GM12878 (cell line): ENCODE measurements around the gene C11orf97. TPM values are rescaled to one million over a fixed set of nuclear protein-coding genes. Genes with fewer than 3 reads are reported as not detected.

Experiments
- ESRRA ChIP-seq: IDR thresholded peaks from 2 replicates; pipeline ENCODE4 v1.6.1; 2012; ENCODE audit warnings: mild to moderate bottlenecking, low read length, improper control_type of control experiment
- ETV6 ChIP-seq, 2 experiments: fragments of 450-650 bp in 1 of 2; IDR thresholded peaks in 1 of 2; conservative IDR thresholded peaks in 1 of 2; 2 replicates each; pipeline ENCODE4 v1.6.1; 2014; ENCODE audit warnings: antibody characterized with exemption in 1 of 2, borderline replicate concordance in 1 of 2, low read depth in 1 of 2, mild to moderate bottlenecking in 1 of 2, moderate library complexity in 1 of 2
- MXI1 ChIP-seq: fragments of 150-350 bp; IDR thresholded peaks from 2 replicates; pipeline ENCODE4 v1.6.1; 2011; ENCODE audit warnings: low read depth, mild to moderate bottlenecking, inconsistent platforms, low read length, improper control_type of control experiment
- NRF1 ChIP-seq: conservative IDR thresholded peaks from 2 replicates; pipeline ENCODE4 v1.6.1; 2011; ENCODE audit warnings: mild to moderate bottlenecking, low read depth, low read length, improper control_type of control experiment
- POLR2AphosphoS2 ChIP-seq: IDR thresholded peaks from 2 replicates; pipeline ENCODE4 v1.6.1; 2011; ENCODE audit warnings: low read depth, mild to moderate bottlenecking, low read length, improper control_type of control experiment, moderate library complexity
- SMARCA5 ChIP-seq: fragments of 450-650 bp; IDR thresholded peaks from 2 replicates; pipeline ENCODE4 v1.6.1; 2017; ENCODE audit warnings: mild to moderate bottlenecking
- SP1 ChIP-seq: IDR thresholded peaks from one replicate; pipeline ENCODE4 v1.6.1; 2011; ENCODE audit warnings: low read depth, low read length
- TBL1XR1 ChIP-seq: IDR thresholded peaks from 2 replicates; pipeline ENCODE4 v1.6.1; 2012; ENCODE audit warnings: low read depth, low read length, improper control_type of control experiment
- WRNIP1 ChIP-seq: IDR thresholded peaks from 2 replicates; pipeline ENCODE4 v1.6.1; 2011; ENCODE audit warnings: low read depth, low read length, improper control_type of control experiment, borderline replicate concordance
- ZBTB11 ChIP-seq: fragments of 450-650 bp; formaldehyde crosslinking; IDR thresholded peaks from 2 replicates; pipeline ENCODE4 v1.5.0; 2022; ENCODE audit warnings: mild to moderate bottlenecking, missing genetic modification characterization
- polyA plus RNA-seq, 11 experiments: library from polyadenylated mRNA; depleted of rRNA in 4 of 11; unstranded in 6 of 11; stranded (reverse) in 5 of 11; fragments of >200 nt; fragmentation: Nextera tagmentation in 4 of 11; fragmentation: Illumina TruSeq in 1 of 11; extraction: Ambion mirVana in 4 of 11; extraction: Trizol in 1 of 11; gene quantifications; 1 replicate in 1 of 11; 2 replicates in 10 of 11; pipeline versions ENCODE4 v1.2.1 to v1.2.3, GENCODE V29; 2011 to 2016; ENCODE audit warnings: inconsistent platforms in 2 of 11, missing spikeins in 2 of 11, low read depth in 1 of 11
- total RNA-seq, 4 experiments: library from RNA; depleted of rRNA in 3 of 4; stranded (reverse); fragments of >200 nt in 3 of 4; fragmentation: Illumina TruSeq in 1 of 4; extraction: Trizol in 1 of 4; gene quantifications; 2 replicates each; pipeline versions ENCODE4 v1.2.1 to v1.2.3, GENCODE V29; 2013 to 2021

C11orf97 gene
- total and polyA plus RNA-seq, 10 of the 15 experiments (the other 5 are each of a cell fraction or from before 2014, with no cell fraction given): not detected

- no peak for TF ChIP-seq ETV6 (conservative IDR thresholded peaks at IDR 0.05 in 1 of 2, IDR thresholded peaks at IDR 0.05 in 1 of 2; ENCODE audit: borderline replicate concordance in 1 of 2, low read depth in 1 of 2)
- no peak for TF ChIP-seq ZBTB11 (CRISPR knock-in tag)
- no peak for TF ChIP-seq TBL1XR1
- TF ChIP-seq ESRRA: no peak
- no peak for TF ChIP-seq SMARCA5
- no peak for TF ChIP-seq SP1
- no peak for TF ChIP-seq MXI1
- no peak for TF ChIP-seq NRF1
- TF ChIP-seq POLR2AphosphoS2: no peak
- TF ChIP-seq WRNIP1: no peak
Observed at GRCh38 chr11:94549146-94549545, 36.9 kb downstream of the C11orf97 start (continued).
